ENCODE measurements around the gene FAM168A.

FAM168A gene

GRCh38 chr11:73423506-73423905 is 174.4 kb downstream of the FAM168A start:
- DNase-seq (ENCODE audit: low read depth): no peak
- TF ChIP-seq MYC (IDR thresholded peaks at IDR 0.05; ENCODE audit: low read depth, low read length) (no peak), CTCF (IDR thresholded peaks at IDR 0.05; ENCODE audit: low read depth, low read length) (no peak), POLR2A (IDR thresholded peaks at IDR 0.05; ENCODE audit: extremely low read depth, insufficient read length) (no peak), MAX (IDR thresholded peaks at IDR 0.05; ENCODE audit: low read depth, low read length) (no peak)
- H3K4me3 ChIP-seq (ENCODE audit: low read depth, low read length): no peak overlapping the region

GRCh38 chr11:73422886-73423285 is 175.0 kb downstream of the FAM168A start:
- DNase-seq (ENCODE audit: low read depth): no peak
- H3K4me3 ChIP-seq (ENCODE audit: low read depth, low read length): no peak overlapping the region
- no peak for TF ChIP-seq POLR2A (IDR thresholded peaks at IDR 0.05; ENCODE audit: extremely low read depth, insufficient read length)
- no peak for TF ChIP-seq MYC (IDR thresholded peaks at IDR 0.05; ENCODE audit: low read depth, low read length)
- no peak for TF ChIP-seq CTCF (IDR thresholded peaks at IDR 0.05; ENCODE audit: low read depth, low read length)
- no peak for TF ChIP-seq MAX (IDR thresholded peaks at IDR 0.05; ENCODE audit: low read depth, low read length)

- DNase-seq (ENCODE audit: low read depth): no peak
Observed at GRCh38 chr11:73420136-73420535, 177.8 kb downstream of the FAM168A start.

GRCh38 chr11:73416786-73417185 is 181.1 kb downstream of the FAM168A start:
- DNase-seq (ENCODE audit: low read depth): no peak
- H3K4me3 ChIP-seq (ENCODE audit: low read depth, low read length): no peak overlapping the region
- TF ChIP-seq MYC (IDR thresholded peaks at IDR 0.05; ENCODE audit: low read depth, low read length): no peak
- TF ChIP-seq MAX (IDR thresholded peaks at IDR 0.05; ENCODE audit: low read depth, low read length): no peak
- no peak for TF ChIP-seq CTCF (IDR thresholded peaks at IDR 0.05; ENCODE audit: low read depth, low read length)
- TF ChIP-seq POLR2A (IDR thresholded peaks at IDR 0.05; ENCODE audit: extremely low read depth, insufficient read length): no peak

More at GRCh38 chr11:73420136-73420535, 177.8 kb downstream of the FAM168A start:
- no peak overlapping the region for H3K4me3 ChIP-seq (ENCODE audit: low read depth, low read length)
- TF ChIP-seq POLR2A (IDR thresholded peaks at IDR 0.05; ENCODE audit: extremely low read depth, insufficient read length): no peak
- TF ChIP-seq CTCF (IDR thresholded peaks at IDR 0.05; ENCODE audit: low read depth, low read length): no peak
- TF ChIP-seq MYC (IDR thresholded peaks at IDR 0.05; ENCODE audit: low read depth, low read length): no peak
- no peak for TF ChIP-seq MAX (IDR thresholded peaks at IDR 0.05; ENCODE audit: low read depth, low read length)

GRCh38 chr11:73415854-73416615 is 181.9 kb downstream of the FAM168A start:
- DNase-seq (ENCODE audit: low read depth): no peak
- TF ChIP-seq POLR2A (IDR thresholded peaks at IDR 0.05; ENCODE audit: extremely low read depth, insufficient read length): no peak
- TF ChIP-seq MAX (IDR thresholded peaks at IDR 0.05; ENCODE audit: low read depth, low read length): no peak
- no peak for TF ChIP-seq CTCF (IDR thresholded peaks at IDR 0.05; ENCODE audit: low read depth, low read length)
- TF ChIP-seq MYC (IDR thresholded peaks at IDR 0.05; ENCODE audit: low read depth, low read length): no peak
- H3K4me3 ChIP-seq (ENCODE audit: low read depth, low read length): no peak overlapping the region
